Spinal cord (tissue), 10 donors: ENCODE data around the gene AKAP12. TPM values are rescaled to one million over a fixed set of nuclear protein-coding genes. Genes with fewer than 3 reads are reported as not detected.

ENCODE experiments used
- DNase-seq, 6 donors: peaks; one replicate each; pipeline versions ENCODE4 v3.0.0 to v3.0.0-alpha.2; 2013 to 2015; ENCODE audit warnings: low spot score in 6 of 6, low read depth in 4 of 6
- H3K27ac ChIP-seq: one replicate; pipeline ENCODE4 v1.5.1; 2013; ENCODE audit warnings: low read depth, low read length, control low read depth
- H3K27me3 ChIP-seq: one replicate; pipeline ENCODE4 v1.6.1; 2013; ENCODE audit warnings: low read length; ENCODE audit not compliant: control insufficient read depth, insufficient read depth
- H3K36me3 ChIP-seq: one replicate; pipeline ENCODE4 v1.6.1; 2013; ENCODE audit warnings: low read length; ENCODE audit not compliant: control insufficient read depth, insufficient read depth
- H3K4me1 ChIP-seq: one replicate; pipeline ENCODE4 v1.6.1; 2013; ENCODE audit warnings: low read length; ENCODE audit not compliant: control insufficient read depth, insufficient read depth
- H3K4me3 ChIP-seq: one replicate; pipeline ENCODE4 v1.5.1; 2013; ENCODE audit warnings: low read depth, low read length, control low read depth
- H3K9me3 ChIP-seq: one replicate; pipeline ENCODE4 v1.6.1; 2013; ENCODE audit warnings: low read length; ENCODE audit not compliant: control insufficient read depth, insufficient read depth
- WGBS: methylation state at CpG from one replicate; pipeline ENCODE4 v1.1.5; 2013; ENCODE audit warnings: missing lambda C conversion rate; ENCODE audit not compliant: insufficient coverage; 5-methylcytosine and 5-hydroxymethylcytosine counted together
- polyA plus RNA-seq, 2 donors: library from polyadenylated mRNA; unstranded; fragments of 120-200 nt; gene quantifications; one replicate each; pipeline ENCODE4 v1.2.1, GENCODE V29; 2013; ENCODE audit not compliant: insufficient read length in 2 of 2
- total RNA-seq, 2 donors: library from RNA; depleted of rRNA in 1 of 2; stranded (reverse); fragments of 120-200 nt in 1 of 2; fragments of >200 nt in 1 of 2; gene quantifications; one replicate each; pipeline versions ENCODE4 v1.2.3 to v1.2.4, GENCODE V29; 2013 to 2014
- donor health status: healthy.

The AKAP12 gene
- total and polyA plus RNA-seq, 4 donors, result 94.8 to 292 (median 158) TPM

GRCh38 chr6:151325075-151326050 is 85.6 kb downstream of the AKAP12 start:
- peak overlapping the region; percentile 80 for H3K4me3 ChIP-seq
- peaks cover 21% of the 10 kb centered on the region for H3K4me1 ChIP-seq
- H3K36me3 ChIP-seq, result peaks cover 4% of the 10 kb centered on the region
- peak overlapping the region; percentile 91 for H3K27ac ChIP-seq
- no peaks in the 10 kb centered on the region for H3K27me3 ChIP-seq
- H3K9me3 ChIP-seq, result no peaks in the 10 kb centered on the region
- DNase-seq, result peak in 2 of 6 donors; percentile 52 to 94
- WGBS, result 3% methylated on average over 42 of the region's 46 CpGs

GRCh38 chr6:151326116-151326825 is 86.5 kb downstream of the AKAP12 start:
- H3K36me3 ChIP-seq, result peaks cover 4% of the 10 kb centered on the region
- no CpG with 5 or more reads among the region's 8 CpGs for WGBS
- DNase-seq, result no peak
- peaks cover 21% of the 10 kb centered on the region for H3K4me1 ChIP-seq
- H3K27ac ChIP-seq, result peak overlapping the region; percentile 91
- no peaks in the 10 kb centered on the region for H3K9me3 ChIP-seq
- peak overlapping the region; percentile 80 for H3K4me3 ChIP-seq
- no peaks in the 10 kb centered on the region for H3K27me3 ChIP-seq

DNA sequence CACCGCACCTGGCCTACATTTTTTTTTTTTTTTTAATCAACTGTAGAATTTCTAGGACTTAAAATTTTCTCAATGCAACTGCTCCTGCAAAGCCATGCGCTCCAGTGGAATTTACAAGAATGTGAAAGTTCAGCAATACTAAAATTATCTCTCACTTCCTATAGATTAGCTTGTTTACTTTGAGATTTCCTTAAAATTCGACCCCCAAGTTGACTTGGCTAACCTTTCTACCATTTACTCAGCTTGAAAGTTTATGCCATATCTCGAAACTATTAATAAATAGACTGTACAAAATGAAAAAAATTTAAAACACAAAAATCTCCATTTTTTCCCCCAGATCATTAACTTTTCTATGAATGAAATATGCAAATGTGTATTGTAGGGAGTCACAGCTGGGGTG is 87.3 kb downstream of the AKAP12 start:
- Histone ChIP-seq H3K27ac (peak overlapping the region; percentile 91), H3K4me3 (no peak overlapping the region), H3K36me3 (peaks cover 4% of the 10 kb centered on the region), H3K4me1 (peaks cover 21% of the 10 kb centered on the region), H3K9me3 (no peaks in the 10 kb centered on the region), H3K27me3 (no peaks in the 10 kb centered on the region)
- no peak for DNase-seq
- no CpG with 5 or more reads among the region's 4 CpGs for WGBS

DNA sequence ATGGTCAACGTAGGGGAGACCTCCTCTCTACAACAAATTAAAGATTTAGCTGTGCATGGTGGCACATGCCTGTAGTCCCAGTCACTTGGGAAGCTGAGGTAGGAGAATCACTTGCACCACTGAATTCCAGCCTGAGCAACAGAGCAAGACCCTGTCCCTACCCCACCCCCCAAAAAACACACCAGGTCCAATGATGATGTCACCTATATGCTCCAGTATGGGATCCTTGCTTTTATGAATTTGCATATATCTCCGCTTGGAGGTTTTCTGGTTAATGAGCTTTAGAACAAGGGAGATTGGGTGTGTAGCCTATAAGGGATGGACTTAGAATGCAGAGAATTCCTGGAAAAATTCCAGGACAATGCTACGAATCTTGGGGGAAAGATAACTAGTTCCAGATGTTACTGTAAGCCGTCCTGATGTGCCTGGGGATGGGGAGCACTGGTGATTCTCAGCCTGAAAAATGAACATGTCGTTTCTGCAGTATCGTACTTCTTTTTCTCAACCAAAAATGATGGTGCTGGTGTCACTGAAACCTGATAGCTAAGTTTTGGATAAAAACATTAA is 90.4 kb downstream of the AKAP12 start:
- peak overlapping the region; percentile 61 for H3K27ac ChIP-seq
- no peak overlapping the region for H3K4me3 ChIP-seq
- H3K9me3 ChIP-seq, result no peaks in the 10 kb centered on the region
- peaks cover 2% of the 10 kb centered on the region for H3K36me3 ChIP-seq
- H3K4me1 ChIP-seq, result peaks cover 20% of the 10 kb centered on the region
- WGBS, result 66% methylated on average over 2 of the region's 6 CpGs
- H3K27me3 ChIP-seq, result no peaks in the 10 kb centered on the region
- peak in 2 of 6 donors; percentile 38 to 58 for DNase-seq

- Histone ChIP-seq H3K9me3 (no peaks in the 10 kb centered on the region), H3K36me3 (peaks cover 2% of the 10 kb centered on the region), H3K4me3 (no peak overlapping the region), H3K27me3 (no peaks in the 10 kb centered on the region), H3K27ac (no peak overlapping the region), H3K4me1 (peaks cover 12% of the 10 kb centered on the region)
- DNase-seq, result no peak
These were observed 96.2 kb downstream of the AKAP12 start for GRCh38 chr6:151335930-151336329.

GRCh38 chr6:151338651-151339200 is 99.0 kb downstream of the AKAP12 start:
- no peak overlapping the region for H3K4me3 ChIP-seq
- H3K9me3 ChIP-seq, result no peaks in the 10 kb centered on the region
- peak overlapping the region; percentile 4 for H3K27ac ChIP-seq
- no peaks in the 10 kb centered on the region for H3K27me3 ChIP-seq
- H3K4me1 ChIP-seq, result peaks cover 3% of the 10 kb centered on the region
- H3K36me3 ChIP-seq, result peaks cover 10% of the 10 kb centered on the region
- WGBS, result 88% methylated on average over 4 of the region's 11 CpGs
- peak in 1 of 6 donors; percentile 43 for DNase-seq

- Histone ChIP-seq H3K9me3 (no peaks in the 10 kb centered on the region), H3K36me3 (peaks cover 9% of the 10 kb centered on the region), H3K4me1 (peaks cover 2% of the 10 kb centered on the region), H3K27me3 (no peaks in the 10 kb centered on the region), H3K4me3 (no peak overlapping the region), H3K27ac (peak overlapping the region; percentile 4)
- WGBS, result 54% methylated on average over 2 of the region's 4 CpGs
- DNase-seq, result no peak
These were observed 99.6 kb downstream of the AKAP12 start for GRCh38 chr6:151339369-151339768.

GRCh38 chr6:151340219-151340978 is 100.6 kb downstream of the AKAP12 start:
- Histone ChIP-seq H3K27me3 (no peaks in the 10 kb centered on the region), H3K27ac (no peak overlapping the region), H3K36me3 (peaks cover 9% of the 10 kb centered on the region), H3K4me1 (no peaks in the 10 kb centered on the region), H3K4me3 (no peak overlapping the region), H3K9me3 (no peaks in the 10 kb centered on the region)
- DNase-seq, result no peak
- 77% methylated on average over 10 of the region's 15 CpGs for WGBS
